ENCODE data around the gene AFF1.

Gene AFF1

GRCh38 chr4:87087420-87087819 is 152.6 kb downstream of the AFF1 start:
- no peak for DNase-seq
- TF ChIP-seq GATA1 (IDR thresholded peaks at IDR 0.05; ENCODE audit: low read depth, low read length) (no peak), POLR2A (IDR thresholded peaks at IDR 0.05; ENCODE audit: low read length) (no peak)

DNA sequence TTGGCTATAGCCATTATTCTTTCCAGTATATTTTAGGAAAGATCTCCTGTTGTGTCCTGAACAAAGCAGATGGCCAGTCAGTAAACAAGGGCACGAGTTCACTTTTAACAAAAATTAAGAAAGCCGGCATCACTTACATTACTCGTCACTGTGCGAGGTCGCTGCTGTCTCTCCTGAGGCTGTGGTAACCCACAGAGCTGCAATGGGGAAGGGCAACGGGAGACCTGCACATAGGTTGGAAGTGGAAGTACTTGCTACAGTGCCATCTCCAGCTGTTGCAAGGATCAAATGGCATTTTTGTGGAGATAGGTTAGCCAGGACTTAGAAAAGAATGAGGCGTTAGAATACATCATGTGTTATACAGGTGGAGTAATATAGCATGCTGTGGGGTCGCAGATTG is 153.4 kb downstream of the AFF1 start:
- no peak for DNase-seq

GRCh38 chr4:87089368-87089767 is 154.6 kb downstream of the AFF1 start:
- no peak for DNase-seq
- TF ChIP-seq POLR2A (IDR thresholded peaks at IDR 0.05; ENCODE audit: low read length) (no peak), GATA1 (IDR thresholded peaks at IDR 0.05; ENCODE audit: low read depth, low read length) (no peak)

More for the DNA sequence above, 153.4 kb downstream of the AFF1 start:
- TF ChIP-seq GATA1 (IDR thresholded peaks at IDR 0.05; ENCODE audit: low read depth, low read length) = no peak
- TF ChIP-seq POLR2A (IDR thresholded peaks at IDR 0.05; ENCODE audit: low read length) = no peak

- no peak for DNase-seq
- TF ChIP-seq POLR2A (IDR thresholded peaks at IDR 0.05; ENCODE audit: low read length) = no peak
- TF ChIP-seq GATA1 (IDR thresholded peaks at IDR 0.05; ENCODE audit: low read depth, low read length) = no peak
Observed at GRCh38 chr4:87090305-87090704, 155.5 kb downstream of the AFF1 start.

- peak; percentile 86 to 91 for DNase-seq
Observed at GRCh38 chr4:87092389-87093141, 157.8 kb downstream of the AFF1 start.

GRCh38 chr4:87093443-87094123 is 158.8 kb downstream of the AFF1 start:
- TF ChIP-seq GATA1 (IDR thresholded peaks at IDR 0.05; ENCODE audit: low read depth, low read length) = no peak
- peak; percentile 69 to 73 for DNase-seq

More at GRCh38 chr4:87092389-87093141, 157.8 kb downstream of the AFF1 start:
- TF ChIP-seq GATA1 (IDR thresholded peaks at IDR 0.05; ENCODE audit: low read depth, low read length) (no peak), POLR2A (IDR thresholded peaks at IDR 0.05; ENCODE audit: low read length) (no peak)

- DNase-seq = peak; percentile 46 to 55
- TF ChIP-seq GATA1 (IDR thresholded peaks at IDR 0.05; ENCODE audit: low read depth, low read length) (no peak), POLR2A (IDR thresholded peaks at IDR 0.05; ENCODE audit: low read length) (no peak)
Observed at GRCh38 chr4:87097075-87097474, 162.3 kb downstream of the AFF1 start.

DNA sequence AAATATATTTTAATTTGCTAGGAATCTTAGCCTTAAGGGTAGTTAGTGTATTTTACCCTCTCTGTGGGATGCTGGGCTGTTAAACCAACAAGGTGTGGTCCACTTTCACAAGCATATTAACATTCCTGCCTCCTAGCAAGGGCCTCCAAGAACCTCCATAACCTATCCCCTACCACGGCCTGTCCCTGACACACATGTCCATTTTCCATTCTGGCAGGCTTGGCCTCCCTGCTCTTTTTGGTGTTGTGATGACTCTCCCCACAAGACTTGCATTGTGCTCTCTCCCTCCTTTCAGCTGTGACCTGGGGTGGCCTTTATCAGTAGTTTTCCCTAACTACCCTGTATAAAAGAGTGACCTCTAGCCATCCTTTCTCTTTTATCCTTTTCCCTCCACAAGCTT is 165.4 kb downstream of the AFF1 start:
- no peak for TF ChIP-seq GATA1 (IDR thresholded peaks at IDR 0.05; ENCODE audit: low read depth, low read length)
- TF ChIP-seq POLR2A (IDR thresholded peaks at IDR 0.05; ENCODE audit: low read length) = no peak
- DNase-seq = no peak

DNA sequence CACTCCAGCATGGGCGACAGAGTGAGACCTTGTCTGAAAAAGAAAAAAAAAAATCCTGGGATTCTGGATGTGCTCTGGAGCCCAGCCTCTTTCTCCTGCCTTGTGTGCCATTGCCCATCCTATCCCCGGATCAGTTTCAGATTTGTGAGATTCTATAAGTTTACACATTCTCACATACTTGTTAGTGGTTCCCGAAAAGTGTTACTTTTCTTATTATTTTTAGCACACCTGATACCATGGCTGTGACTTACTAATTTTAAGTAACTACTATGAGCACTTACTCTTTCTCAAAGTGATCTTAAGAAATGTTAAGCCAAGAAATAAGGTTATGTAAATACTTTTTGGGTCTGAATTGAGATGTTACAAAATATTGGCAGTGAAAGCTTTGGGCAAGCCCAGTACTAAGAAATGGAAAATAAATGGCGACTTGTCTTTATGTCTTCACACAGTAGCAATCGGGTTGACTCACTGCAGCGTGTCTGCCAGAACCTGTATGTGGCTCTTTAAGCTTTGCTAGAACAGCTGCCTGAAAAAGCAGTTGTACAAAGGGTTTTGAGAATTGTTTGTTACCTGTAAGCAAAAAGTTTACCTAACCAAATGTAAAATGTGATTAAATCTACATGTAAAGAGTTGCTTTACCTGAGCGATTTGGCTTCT is 166.9 kb downstream of the AFF1 start:
- TF ChIP-seq POLR2A (IDR thresholded peaks at IDR 0.05; ENCODE audit: low read length) (no peak), GATA1 (IDR thresholded peaks at IDR 0.05; ENCODE audit: low read depth, low read length) (no peak)
- no peak for DNase-seq

DNA sequence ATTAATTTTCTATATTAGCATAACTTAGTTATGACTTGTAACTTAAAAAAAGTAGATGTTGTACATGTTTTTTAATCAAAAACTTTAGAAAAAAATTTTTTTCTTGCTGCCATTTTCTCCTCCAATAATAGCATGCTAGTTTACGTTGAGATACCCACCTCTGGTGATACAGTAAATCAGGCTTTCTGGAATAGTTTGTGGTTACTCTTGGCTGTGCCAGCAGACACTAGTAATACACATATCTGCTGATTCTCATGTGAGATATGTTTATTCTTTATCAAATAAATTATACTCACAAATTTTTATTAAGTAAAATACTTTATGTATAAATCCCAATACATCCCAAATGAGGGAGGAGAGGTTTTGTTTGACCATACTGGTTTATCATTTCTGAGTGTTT is 168.3 kb downstream of the AFF1 start:
- no peak for DNase-seq
- no peak for TF ChIP-seq GATA1 (IDR thresholded peaks at IDR 0.05; ENCODE audit: low read depth, low read length)
- TF ChIP-seq POLR2A (IDR thresholded peaks at IDR 0.05; ENCODE audit: low read length) = no peak

DNA sequence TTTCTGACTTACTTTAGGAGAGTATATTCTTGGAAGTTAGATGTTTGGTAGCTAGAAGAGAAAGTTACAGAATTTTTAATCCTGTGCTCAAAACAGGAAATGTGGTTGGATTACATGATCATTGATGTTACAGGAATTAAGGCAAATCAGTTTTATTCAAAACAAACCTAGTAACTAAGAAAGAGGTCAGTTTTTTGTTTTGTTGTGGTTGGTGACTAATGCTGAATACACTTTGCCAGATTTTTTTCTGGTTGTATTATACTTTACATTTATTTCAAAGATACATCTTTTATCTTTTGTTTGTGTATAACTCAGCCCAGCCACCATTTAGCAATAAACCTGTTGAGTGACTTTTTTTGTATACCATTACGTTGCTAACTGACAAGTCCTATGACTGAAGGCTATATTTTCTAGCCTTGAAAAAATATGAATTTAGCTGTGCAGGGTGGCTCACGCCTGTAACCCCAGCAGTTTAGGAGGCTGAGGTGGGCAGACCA is 168.9 kb downstream of the AFF1 start:
- TF ChIP-seq POLR2A (IDR thresholded peaks at IDR 0.05; ENCODE audit: low read length) (no peak), GATA1 (IDR thresholded peaks at IDR 0.05; ENCODE audit: low read depth, low read length) (no peak)
- DNase-seq = no peak

DNA sequence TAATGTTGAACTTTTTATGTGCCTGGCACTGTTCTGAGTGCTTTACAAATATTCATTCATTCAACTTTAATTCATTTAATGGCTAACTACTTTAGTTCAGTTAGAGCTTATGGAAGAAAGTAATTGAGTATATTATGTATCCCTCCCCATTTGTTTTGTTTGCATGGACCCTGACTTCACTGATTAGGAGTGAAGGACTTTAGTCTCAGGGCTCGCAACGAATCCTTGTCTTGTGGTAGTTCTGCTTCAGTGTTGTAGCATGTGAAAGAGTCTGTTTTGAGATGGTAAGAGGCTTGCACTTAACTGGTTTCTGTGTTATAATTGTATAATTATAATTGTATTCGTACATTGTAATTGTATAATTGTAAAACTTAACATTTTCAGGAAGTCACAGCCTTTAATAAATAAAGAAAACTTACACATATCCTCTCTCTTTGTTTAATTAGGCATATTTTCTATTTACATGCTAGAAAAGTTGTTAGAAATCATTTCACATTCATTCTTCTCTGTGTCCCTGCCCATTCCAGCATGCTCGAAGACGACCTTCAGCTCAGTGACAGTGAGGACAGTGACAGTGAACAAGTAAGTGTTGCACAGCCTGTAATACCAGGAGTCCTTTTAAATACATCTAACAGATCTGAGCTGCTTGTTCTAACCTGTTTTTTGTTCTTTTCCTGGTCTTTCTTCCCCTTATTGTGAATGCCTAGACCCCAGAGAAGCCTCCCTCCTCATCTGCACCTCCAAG is 170.5 kb downstream of the AFF1 start:
- TF ChIP-seq POLR2A (IDR thresholded peaks at IDR 0.05; ENCODE audit: low read length) = no peak
- TF ChIP-seq GATA1 (IDR thresholded peaks at IDR 0.05; ENCODE audit: low read depth, low read length) = no peak

GRCh38 chr4:87108142-87108546 is 173.3 kb downstream of the AFF1 start:
- no peak for TF ChIP-seq GATA1 (IDR thresholded peaks at IDR 0.05; ENCODE audit: low read depth, low read length)
- DNase-seq = no peak

More for the DNA sequence above, 170.5 kb downstream of the AFF1 start:
- DNase-seq = no peak

GRCh38 chr4:87109121-87109520 is 174.3 kb downstream of the AFF1 start:
- DNase-seq = no peak
- TF ChIP-seq POLR2A (IDR thresholded peaks at IDR 0.05; ENCODE audit: low read length) (no peak), GATA1 (IDR thresholded peaks at IDR 0.05; ENCODE audit: low read depth, low read length) (no peak)

All from erythroblast (primary cell).